Measurements from ENCODE around the gene SYCN.
A peak's percentile ranks its signal among the peaks of the same experiment; 100 is the strongest.

Gene SYCN

GRCh38 chr19:39171479-39172465 is 32.3 kb downstream of the SYCN start:
- no peak for DNase-seq (ENCODE audit: low spot score)

GRCh38 chr19:39170386-39171231 is 33.5 kb downstream of the SYCN start:
- no peak for DNase-seq (ENCODE audit: low spot score)

DNA sequence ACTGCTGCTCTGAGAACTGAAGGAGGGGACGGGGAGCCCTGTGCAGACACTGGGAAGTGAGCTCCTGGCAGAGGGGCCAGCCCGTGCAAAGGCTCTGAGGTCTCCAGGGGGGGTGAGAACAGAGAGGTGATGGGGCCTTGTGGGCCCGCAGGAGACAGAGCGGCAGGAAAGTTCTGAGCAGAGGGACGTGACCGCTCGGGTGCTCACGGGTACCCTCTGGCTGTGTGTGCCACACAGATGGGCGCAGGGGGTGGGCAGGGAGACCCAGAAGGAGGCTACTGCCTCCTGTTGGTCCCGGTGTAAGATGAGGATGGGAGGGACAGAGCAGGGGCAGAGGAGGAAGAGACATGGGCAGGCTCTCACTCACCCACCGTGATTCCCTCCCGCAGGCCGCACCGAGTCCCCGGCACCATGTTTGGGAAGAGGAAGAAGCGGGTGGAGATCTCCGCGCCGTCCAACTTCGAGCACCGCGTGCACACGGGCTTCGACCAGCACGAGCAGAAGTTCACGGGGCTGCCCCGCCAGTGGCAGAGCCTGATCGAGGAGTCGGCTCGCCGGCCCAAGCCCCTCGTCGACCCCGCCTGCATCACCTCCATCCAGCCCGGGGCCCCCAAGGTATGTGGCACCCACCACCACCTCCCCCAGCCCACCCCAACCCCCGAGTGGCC is 34.8 kb downstream of the SYCN start:
- no peak for DNase-seq (ENCODE audit: low spot score)

DNA sequence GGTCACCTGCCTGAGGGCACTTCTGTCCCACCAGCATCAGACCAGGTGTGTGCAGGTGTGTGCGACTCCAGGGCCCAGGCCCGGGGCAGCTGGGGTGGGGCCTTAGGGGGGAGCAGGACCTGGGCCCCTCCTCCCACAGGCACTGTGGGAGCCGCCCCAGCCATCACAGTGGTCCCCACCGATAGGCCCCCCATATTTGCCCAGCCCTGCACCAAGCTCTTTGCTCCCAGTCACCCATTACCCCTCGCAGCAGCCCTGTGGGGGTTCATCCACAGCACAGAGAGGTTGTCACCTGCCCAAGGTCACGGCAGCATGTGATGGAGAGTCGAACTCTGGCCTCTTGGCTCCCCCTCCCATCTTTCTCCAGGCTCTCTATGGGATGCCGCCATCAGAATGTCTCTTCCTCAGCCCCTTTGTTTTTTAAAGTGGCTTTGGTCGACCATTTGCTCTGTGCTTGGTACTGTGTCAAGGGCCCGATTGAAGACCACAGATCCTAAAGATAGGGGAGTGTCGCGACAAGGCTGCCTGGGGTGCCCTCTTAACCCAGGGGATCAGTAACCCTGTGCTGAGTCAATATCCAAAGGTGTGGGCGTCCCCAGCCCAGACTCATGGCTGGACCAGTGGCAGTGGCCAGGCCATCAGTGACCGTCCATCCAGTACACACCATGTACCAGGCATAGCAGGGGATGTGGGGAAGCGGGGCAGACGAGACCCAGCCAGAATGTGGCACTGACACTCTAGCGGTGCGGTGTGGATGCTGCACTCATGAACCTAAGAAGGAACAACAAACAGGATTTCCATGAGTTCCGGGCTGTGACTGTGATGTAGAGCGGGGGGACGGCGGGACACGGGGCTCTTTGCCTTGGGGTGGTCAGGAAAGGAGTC is 35.6 kb downstream of the SYCN start:
- no peak for DNase-seq (ENCODE audit: low spot score)

DNA sequence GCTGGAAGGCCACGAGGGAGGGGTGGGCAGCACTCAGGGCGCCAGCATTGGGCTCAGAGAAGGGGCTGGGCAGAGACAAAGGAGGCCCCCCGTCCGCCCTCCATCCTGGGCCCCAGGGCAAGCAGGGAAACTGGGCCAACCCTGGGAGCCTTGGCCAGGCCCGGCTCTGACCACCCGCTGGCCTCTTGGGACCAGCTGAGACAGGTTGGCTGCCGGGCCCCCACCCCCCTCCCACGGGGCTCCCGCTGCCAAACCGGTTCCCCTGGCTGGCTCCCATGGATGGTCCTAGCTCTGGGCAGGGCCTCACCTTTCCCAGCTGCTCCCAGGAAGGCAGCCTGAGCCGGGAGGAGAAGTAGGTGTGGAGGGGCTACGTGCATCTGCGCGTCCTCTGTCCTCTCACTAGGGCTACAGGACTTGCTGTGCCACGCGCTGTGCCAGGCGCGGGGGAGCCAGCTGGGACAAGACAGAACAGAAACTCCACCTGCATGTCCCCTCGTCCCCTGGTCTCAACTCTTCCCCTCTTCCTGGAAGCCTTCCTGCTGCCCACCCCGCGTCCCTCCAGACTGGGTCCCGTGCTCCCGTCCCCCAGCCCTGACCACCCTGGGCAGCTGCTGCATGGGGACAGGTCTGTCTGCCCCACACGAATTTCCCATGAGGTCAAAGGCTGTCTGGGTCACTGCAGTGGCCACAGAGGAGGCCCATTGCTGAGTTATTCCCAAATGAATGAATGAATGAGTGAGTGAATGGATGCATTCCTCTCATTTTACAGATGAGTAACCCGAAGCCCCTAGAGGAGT is 36.4 kb downstream of the SYCN start:
- no peak for DNase-seq (ENCODE audit: low spot score)

- no peak for DNase-seq (ENCODE audit: low spot score)
Observed at GRCh38 chr19:39166571-39167391, 37.3 kb downstream of the SYCN start.

- DNase-seq (ENCODE audit: low spot score) = no peak
Observed at GRCh38 chr19:39165857-39166256, 38.2 kb downstream of the SYCN start.

- DNase-seq (ENCODE audit: low spot score) = no peak
Observed at GRCh38 chr19:39164289-39164688, 39.8 kb downstream of the SYCN start.

DNA sequence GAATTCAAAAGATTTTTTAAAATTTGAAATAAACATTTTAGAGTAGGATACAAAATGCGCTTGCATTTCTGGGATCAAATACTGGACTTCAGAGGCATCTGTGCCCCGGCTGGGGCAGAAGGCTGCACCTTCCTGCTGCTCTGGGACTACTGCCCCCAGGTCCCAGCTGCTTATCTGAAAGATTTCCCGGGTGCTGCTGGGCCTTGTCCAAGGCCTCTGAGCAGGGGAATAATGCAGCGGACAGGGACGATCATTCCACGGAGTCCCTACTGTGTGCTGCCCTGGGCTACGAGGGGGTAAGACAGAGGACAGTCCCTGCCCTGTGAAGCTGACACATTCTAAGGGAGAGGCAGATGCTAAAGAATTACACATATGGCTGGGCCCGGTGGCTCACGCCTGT is 40.4 kb downstream of the SYCN start:
- no peak for DNase-seq (ENCODE audit: low spot score)

- DNase-seq (ENCODE audit: low spot score) = no peak
Observed at GRCh38 chr19:39162441-39163043, 41.5 kb downstream of the SYCN start.

DNA sequence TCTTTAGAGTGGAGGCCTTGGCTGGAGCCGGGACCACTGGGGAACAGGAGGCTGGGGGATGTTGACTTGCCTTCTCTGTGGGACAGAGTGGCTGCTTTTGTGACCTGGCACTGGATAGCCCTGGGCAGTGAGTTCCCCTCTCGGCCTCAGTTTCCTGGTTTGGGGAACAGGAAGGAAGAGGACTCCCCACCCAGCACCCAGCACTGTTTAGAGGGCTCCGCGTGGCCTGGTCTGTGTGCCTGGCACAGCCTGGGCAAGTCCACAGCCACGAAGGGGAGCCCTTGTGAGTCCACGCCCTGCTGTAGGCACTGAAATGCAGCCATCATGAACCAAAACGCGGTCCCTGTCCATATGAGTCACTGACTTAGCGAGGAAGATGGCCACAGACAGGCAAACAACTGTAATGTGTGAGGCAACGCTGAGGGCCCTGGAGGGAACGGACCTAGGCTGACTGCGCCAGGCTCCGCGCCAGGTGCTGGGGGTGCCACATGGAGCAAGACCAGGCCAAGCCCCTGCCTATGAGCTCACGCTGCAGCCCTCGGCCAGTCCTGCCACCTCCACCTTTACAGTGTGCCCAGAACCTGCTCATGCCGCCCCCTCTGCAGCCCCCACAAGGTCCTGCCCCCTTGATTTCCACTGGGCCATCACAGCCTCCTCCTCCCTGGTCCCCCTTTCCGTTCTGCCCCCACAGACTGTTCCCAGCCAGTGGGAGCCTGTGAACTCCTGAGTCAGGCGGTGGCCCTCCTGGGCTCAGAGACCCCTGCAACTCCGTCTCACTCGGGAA is 43.0 kb downstream of the SYCN start:
- DNase-seq (ENCODE audit: low spot score) = no peak

DNA sequence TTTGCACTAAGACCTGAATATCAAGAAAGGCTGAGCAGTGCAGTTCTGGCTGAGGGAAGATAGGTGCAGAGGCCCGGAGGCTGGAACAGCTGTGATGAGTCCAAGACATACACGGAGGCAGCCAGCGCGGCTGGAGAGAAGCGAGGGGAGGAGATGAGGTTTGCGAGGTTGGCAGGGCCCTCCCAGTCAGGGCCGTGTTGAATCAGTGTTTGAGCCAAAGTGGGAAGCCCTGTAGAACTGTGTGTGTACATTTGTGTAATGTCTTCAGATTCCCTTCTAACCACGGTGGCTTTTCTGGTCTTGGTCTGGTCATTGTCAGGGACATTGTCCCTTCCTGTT is 43.6 kb downstream of the SYCN start:
- DNase-seq (ENCODE audit: low spot score) = peak; percentile 90

GRCh38 chr19:39158646-39159260 is 45.3 kb downstream of the SYCN start:
- no peak for DNase-seq (ENCODE audit: low spot score)

GRCh38 chr19:39157997-39158389 is 46.1 kb downstream of the SYCN start:
- DNase-seq (ENCODE audit: low spot score) = no peak

GRCh38 chr19:39157275-39157996 is 46.6 kb downstream of the SYCN start:
- no peak for DNase-seq (ENCODE audit: low spot score)

DNA sequence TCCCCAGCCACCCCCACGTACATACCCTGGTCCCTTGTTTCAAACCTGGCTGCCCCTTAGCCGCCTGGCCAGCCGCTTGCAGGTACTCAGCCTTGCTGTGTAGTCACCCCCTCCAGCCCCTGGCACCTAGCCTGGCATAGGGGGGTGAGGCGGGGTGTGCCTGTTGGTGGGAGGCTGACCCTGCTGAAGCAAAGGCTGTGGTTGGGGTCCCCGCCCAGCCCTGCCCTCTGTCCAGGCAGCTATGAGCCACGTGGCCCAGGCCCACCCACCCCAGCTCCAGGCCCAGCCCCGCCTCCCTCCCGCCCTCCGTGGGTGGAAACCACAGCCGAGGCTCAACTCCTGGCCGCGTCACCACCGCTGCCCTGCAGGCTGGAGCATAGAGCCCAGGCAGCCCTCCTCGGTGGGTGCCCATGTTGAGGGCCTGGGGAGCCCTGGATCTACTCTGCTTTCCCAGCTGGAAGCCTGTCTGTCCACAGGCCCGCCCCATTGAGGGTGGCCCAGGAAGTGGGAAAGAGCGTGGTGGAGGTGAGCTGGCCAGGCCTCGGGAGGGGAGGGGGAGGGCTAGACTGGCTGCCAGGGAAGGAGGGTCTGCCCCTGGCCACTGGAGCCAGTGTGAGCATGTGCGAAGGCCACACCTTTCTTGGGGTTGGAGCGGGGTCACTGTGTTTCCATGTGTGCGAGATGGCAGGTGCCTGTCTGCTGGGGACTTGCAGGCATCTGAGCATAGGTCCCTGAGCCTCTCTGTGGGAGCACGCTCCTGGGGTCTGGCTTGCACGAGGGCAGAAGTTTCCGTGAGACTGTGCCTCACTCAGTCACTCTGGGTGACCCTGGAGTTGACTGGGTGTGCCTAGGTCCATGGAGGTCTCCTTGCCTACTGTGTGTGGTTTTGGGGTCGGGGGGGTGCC is 47.5 kb downstream of the SYCN start:
- DNase-seq (ENCODE audit: low spot score) = peak; percentile 77

Measured in AG20443 (cell line).